Duodenal mucosa (tissue), 2 donors: ENCODE measurements around the gene MACROD2.

Experiments used
- H3K27ac ChIP-seq: one replicate; pipeline ENCODE4 v1.7.0; 2013; ENCODE audit warnings: low read depth, low read length
- H3K27me3 ChIP-seq, 2 donors: one replicate each; pipeline ENCODE4 v1.7.0; 2013; ENCODE audit warnings: low read length in 2 of 2, control low read depth in 1 of 2; ENCODE audit not compliant: insufficient read depth in 2 of 2, control insufficient read depth in 1 of 2
- H3K36me3 ChIP-seq, 2 donors: one replicate each; pipeline ENCODE4 v1.7.0; 2013; ENCODE audit warnings: low read length in 2 of 2, control low read depth in 1 of 2; ENCODE audit not compliant: insufficient read depth in 2 of 2, control insufficient read depth in 1 of 2
- H3K4me1 ChIP-seq, 2 donors: one replicate each; pipeline ENCODE4 v1.7.0; 2013; ENCODE audit warnings: low read length in 2 of 2, control low read depth in 1 of 2; ENCODE audit not compliant: insufficient read depth in 2 of 2, control insufficient read depth in 1 of 2
- H3K4me3 ChIP-seq, 2 donors: one replicate each; pipeline ENCODE4 v1.7.0; 2013; ENCODE audit warnings: low read length in 2 of 2, low read depth in 1 of 2
- H3K9ac ChIP-seq, 2 donors: one replicate each; pipeline ENCODE4 v1.7.0; 2013; ENCODE audit warnings: low read length in 2 of 2, low read depth in 1 of 2
- H3K9me3 ChIP-seq, 2 donors: one replicate each; pipeline ENCODE4 v1.7.0; 2013; ENCODE audit warnings: low read length in 2 of 2, control low read depth in 1 of 2; ENCODE audit not compliant: control insufficient read depth in 1 of 2

MACROD2 gene

DNA sequence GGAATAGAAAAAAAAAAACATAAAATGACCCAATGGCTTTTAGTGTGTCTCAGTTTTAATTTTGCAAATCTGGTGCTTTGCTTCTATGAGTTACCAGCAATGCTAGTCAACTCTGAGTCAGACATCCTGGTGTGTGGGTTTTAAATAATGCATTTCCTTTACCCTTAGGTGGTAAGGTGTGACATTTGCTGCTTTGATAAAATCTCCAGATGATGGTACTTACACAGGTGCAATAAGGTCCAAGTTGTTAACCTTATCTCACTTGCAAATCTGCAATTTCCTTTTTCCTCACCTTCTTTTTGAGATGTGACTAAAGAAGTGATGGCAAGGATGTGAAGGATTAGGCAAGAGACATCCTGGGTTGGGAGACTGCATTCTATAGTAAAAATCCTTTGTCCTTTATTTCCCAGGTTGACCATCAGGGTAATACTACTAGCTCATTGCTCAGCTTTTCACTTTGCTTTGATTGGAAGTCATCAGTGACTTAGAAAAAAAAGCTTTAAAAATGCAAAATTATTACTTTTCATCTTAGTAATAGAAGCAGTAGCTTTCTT lies 1160.6 kb downstream of the MACROD2 start:
- Histone ChIP-seq H3K36me3 (no peaks in the 10 kb centered on the region), H3K4me1 (no peaks in the 10 kb centered on the region), H3K9me3 (no peaks in the 10 kb centered on the region), H3K27me3 (no peaks in the 10 kb centered on the region), H3K9ac (no peak overlapping the region), H3K4me3 (no peak overlapping the region), H3K27ac (no peak overlapping the region)

DNA sequence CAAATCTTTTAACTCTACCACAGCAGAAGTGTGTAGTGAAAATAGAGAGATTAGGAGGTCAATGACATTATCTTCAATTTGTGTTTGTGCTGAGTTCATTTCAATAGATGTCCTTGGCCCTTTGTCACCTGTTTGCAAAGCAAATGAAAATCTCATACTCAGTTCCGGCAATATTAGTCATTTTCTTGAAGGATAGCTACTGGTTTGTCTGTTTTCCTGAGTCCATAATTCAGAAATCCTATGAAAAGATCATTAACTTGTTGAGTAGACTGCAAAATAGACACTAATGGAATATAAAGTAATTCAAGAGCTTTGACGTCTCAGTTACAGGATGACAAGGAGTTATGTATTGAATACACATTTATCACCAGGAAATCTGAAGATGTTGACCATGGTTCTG lies 1163.2 kb downstream of the MACROD2 start:
- H3K27me3 ChIP-seq: no peaks in the 10 kb centered on the region
- no peaks in the 10 kb centered on the region for H3K9me3 ChIP-seq
- H3K4me3 ChIP-seq: no peak overlapping the region
- no peaks in the 10 kb centered on the region for H3K36me3 ChIP-seq
- peaks cover 0 to 5% of the 10 kb centered on the region in 2 donors for H3K4me1 ChIP-seq
- H3K27ac ChIP-seq: no peak overlapping the region
- no peak overlapping the region for H3K9ac ChIP-seq

DNA sequence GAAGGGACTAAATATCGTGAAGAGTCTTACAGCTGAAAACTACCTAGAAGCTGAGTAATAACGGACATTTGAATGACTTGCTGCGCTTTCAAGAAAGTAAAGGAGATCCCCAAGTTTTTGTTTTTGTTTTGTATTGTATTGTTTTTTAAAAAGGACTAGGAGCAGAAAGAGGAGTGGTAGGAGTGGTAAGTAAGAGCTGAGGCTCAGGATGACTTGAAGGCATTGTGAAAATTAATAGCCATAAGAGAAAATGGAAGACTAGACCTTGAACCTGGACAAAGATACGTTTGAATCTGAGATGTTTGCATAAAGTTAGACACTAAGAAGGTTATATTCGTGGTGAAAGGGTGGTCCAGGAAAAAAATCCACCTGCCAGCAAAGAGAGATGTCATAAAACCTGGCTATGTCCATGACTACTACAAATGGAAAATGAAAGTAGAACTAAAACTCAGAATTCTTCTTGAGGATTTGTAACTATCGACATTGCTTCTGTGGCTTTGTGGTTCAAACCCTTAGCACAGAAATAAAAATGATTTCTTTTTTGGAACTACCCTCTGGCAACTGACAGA lies 1166.8 kb downstream of the MACROD2 start:
- H3K27me3 ChIP-seq: no peaks in the 10 kb centered on the region
- H3K4me1 ChIP-seq: peaks cover 0 to 7% of the 10 kb centered on the region in 2 donors
- H3K9ac ChIP-seq: no peak overlapping the region
- no peaks in the 10 kb centered on the region for H3K9me3 ChIP-seq
- no peak overlapping the region for H3K27ac ChIP-seq
- H3K4me3 ChIP-seq: peak overlapping the region; percentile 46 to 53
- H3K36me3 ChIP-seq: no peaks in the 10 kb centered on the region

DNA sequence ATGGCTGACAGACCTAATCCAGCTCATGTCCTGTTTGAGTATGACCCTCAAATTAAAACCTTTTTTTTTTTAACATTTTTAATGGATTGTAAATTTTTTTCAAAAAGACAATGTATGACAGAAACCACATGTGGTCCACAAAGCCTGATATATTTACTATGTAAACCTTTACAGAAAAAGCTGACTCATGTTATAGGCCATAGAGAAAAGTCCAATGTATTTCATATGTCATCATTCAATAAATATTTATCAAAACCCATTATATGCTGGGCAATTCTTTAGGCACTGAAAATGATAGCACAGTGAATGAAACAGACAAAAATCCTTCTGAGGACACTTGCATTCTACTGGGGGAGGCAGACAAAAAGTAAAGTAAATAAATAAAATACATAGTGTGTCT lies 1168.3 kb downstream of the MACROD2 start:
- Histone ChIP-seq H3K9ac (no peak overlapping the region), H3K36me3 (no peaks in the 10 kb centered on the region), H3K27ac (no peak overlapping the region), H3K27me3 (no peaks in the 10 kb centered on the region), H3K9me3 (no peaks in the 10 kb centered on the region), H3K4me1 (peaks cover 0 to 11% of the 10 kb centered on the region in 2 donors), H3K4me3 (no peak overlapping the region)

DNA sequence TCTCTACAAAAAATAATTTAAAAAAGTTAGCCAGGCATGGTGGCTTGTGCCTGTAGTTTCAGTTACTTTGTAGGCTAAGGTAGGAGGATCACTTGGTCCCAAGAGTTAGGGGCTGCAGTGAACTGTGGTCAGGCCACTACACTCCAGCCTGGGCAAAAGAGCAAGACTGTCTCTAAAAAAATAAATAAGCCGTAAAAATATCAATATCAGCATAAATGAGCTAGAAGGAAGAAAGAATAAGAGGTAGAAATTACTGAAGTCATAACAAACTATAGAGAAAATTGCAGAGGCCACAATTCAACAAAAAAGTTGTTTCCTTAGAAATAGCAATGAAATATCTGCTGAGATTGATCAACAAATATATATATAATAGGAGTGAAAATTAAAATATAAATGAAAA lies 1169.4 kb downstream of the MACROD2 start:
- Histone ChIP-seq H3K9ac (no peak overlapping the region), H3K9me3 (no peaks in the 10 kb centered on the region), H3K4me3 (no peak overlapping the region), H3K4me1 (peaks cover 0 to 11% of the 10 kb centered on the region in 2 donors), H3K27ac (no peak overlapping the region), H3K27me3 (no peaks in the 10 kb centered on the region), H3K36me3 (no peaks in the 10 kb centered on the region)

DNA sequence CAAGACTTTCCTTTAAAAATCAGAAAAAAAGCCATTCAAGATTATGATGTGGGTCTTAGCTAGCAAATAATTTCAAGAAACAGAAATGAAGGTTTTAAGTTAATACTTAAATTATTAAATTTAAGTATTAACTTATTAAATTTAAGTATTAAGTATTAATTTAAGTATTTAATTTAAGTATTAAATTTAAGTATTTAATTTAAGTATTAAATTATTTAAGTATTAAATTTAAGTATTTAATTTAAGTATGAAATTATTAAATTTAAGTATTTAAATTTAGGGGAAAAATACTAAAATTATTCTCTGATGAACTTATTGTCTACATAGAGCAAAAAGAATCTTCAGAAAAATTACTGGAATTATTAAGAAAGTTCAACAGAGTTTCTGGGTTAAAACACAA lies 1171.4 kb downstream of the MACROD2 start:
- Histone ChIP-seq H3K4me1 (peaks cover 0 to 11% of the 10 kb centered on the region in 2 donors), H3K9ac (no peak overlapping the region), H3K9me3 (no peaks in the 10 kb centered on the region), H3K36me3 (no peaks in the 10 kb centered on the region), H3K4me3 (no peak overlapping the region), H3K27ac (no peak overlapping the region), H3K27me3 (no peaks in the 10 kb centered on the region)

DNA sequence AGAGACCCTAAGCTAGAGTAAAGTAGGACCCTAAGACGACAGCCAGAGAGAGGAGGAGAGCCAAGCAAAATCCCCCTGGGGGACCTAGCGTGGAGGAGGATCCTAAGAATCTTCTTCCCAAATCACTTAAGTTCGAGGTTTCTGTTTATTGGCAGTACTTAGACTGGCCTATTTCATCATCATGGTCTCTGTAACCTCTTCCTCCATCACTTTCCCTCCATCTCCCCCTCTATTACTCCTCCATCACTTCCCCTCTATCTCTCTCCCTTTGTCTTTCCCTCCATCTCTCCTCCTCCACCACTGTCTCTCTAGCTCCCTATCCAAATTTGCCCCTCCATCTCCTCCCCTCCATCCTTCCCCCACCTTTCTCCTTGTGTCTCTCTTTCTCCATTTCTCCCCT lies 1175.7 kb downstream of the MACROD2 start:
- no peaks in the 10 kb centered on the region for H3K36me3 ChIP-seq
- peaks cover 0 to 6% of the 10 kb centered on the region in 2 donors for H3K4me1 ChIP-seq
- no peak overlapping the region for H3K27ac ChIP-seq
- no peaks in the 10 kb centered on the region for H3K27me3 ChIP-seq
- H3K9me3 ChIP-seq: peaks cover under 1 to 6% of the 10 kb centered on the region in 2 donors
- no peak overlapping the region for H3K4me3 ChIP-seq
- no peak overlapping the region for H3K9ac ChIP-seq

DNA sequence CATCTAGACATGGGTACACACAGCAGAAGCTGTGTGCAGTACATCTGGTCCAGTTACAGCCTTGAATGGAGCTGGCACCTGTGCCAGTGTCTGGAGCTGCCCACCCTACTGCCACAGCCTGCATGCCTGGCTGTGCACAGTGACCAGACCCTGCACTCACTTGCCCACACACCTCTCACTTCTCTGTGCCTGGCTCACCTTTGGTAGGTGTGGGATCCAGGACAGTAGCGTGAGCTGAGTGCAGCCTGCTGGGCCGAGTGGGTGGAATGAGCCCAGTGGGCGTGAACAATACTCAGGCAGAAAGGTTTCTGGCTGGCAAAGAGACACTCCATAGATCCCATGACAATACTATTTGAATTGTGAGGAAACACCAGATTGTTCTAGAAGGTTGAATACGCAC lies 1181.6 kb downstream of the MACROD2 start:
- no peaks in the 10 kb centered on the region for H3K27me3 ChIP-seq
- H3K9me3 ChIP-seq: peaks cover 5 to 10% of the 10 kb centered on the region in 2 donors
- no peaks in the 10 kb centered on the region for H3K36me3 ChIP-seq
- H3K9ac ChIP-seq: no peak overlapping the region
- H3K4me3 ChIP-seq: no peak overlapping the region
- peaks cover 0 to under 1% of the 10 kb centered on the region in 2 donors for H3K4me1 ChIP-seq
- H3K27ac ChIP-seq: no peak overlapping the region

DNA sequence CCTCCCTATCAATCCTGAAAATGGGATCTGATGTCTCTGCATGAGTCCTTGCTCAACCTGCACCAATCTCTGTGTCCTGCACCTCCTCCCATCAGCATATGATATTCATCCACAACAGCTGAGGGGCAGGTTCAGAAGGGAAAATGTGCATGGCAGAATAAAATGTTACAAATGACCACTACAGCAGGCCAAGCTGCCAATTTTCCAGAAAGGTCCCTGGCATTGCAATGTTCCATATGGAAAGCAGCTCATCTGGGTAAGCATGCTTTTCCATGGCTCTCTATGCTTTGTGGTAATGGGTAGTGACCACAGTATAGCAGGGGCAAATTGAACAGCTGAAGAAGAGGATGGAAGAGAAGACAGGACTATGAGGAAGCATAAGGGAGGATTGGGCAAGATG lies 1183.3 kb downstream of the MACROD2 start:
- H3K9me3 ChIP-seq: peaks cover 5 to 10% of the 10 kb centered on the region in 2 donors
- H3K27ac ChIP-seq: no peak overlapping the region
- H3K9ac ChIP-seq: no peak overlapping the region
- H3K27me3 ChIP-seq: no peaks in the 10 kb centered on the region
- H3K4me1 ChIP-seq: peaks cover 0 to 7% of the 10 kb centered on the region in 2 donors
- H3K36me3 ChIP-seq: no peaks in the 10 kb centered on the region
- H3K4me3 ChIP-seq: no peak overlapping the region

DNA sequence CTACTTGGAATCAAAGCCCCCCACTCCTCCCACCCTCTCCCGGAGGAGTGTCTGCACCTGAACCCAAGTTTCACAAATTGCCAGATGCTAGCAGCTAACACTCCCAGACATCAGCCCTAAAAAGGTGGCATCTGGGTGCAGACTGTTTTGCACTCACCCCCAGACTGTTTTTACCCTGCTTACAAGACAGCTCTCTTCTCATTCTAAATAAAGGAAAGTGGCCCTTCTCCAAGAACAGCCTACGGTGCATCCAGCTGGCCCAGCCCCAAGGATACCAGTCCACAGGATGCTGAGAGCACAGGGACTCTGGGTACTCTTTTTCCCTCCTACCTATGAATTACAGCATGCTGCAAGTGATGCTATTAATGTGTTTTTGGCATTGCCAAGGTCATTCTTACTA lies 1184.1 kb downstream of the MACROD2 start:
- H3K9me3 ChIP-seq: peaks cover 5 to 10% of the 10 kb centered on the region in 2 donors
- H3K36me3 ChIP-seq: no peaks in the 10 kb centered on the region
- no peak overlapping the region for H3K9ac ChIP-seq
- H3K4me3 ChIP-seq: no peak overlapping the region
- H3K4me1 ChIP-seq: peaks cover 0 to 7% of the 10 kb centered on the region in 2 donors
- no peaks in the 10 kb centered on the region for H3K27me3 ChIP-seq
- no peak overlapping the region for H3K27ac ChIP-seq
